HFF-Myc (cell line): ENCODE results near the gene MAP3K7CL.
"Not testable (repeated sequence)": the region's sequence is repeated elsewhere in the genome, so short reads cannot be mapped to it uniquely, and the experiment has no call there.

Experiments used
- DNase-seq: peaks from one replicate; pipeline ENCODE4 v3.0.0-alpha.2; 2011; ENCODE audit warnings: low read depth; ENCODE audit errors: extremely low read depth
- H3K4me3 ChIP-seq: replicated peaks from 2 replicates; pipeline ENCODE4 v1.5.1; 2011; ENCODE audit warnings: low read depth, mild to moderate bottlenecking, control low read depth, low read length
- TF ChIP-seq, protein P1 (sequence below): IDR thresholded peaks from 2 replicates; pipeline ENCODE4 v1.5.1; 2012; ENCODE audit warnings: mild to moderate bottlenecking, low read depth, low read length, control low read depth; ENCODE audit errors: missing control alignments

MAP3K7CL gene

DNA sequence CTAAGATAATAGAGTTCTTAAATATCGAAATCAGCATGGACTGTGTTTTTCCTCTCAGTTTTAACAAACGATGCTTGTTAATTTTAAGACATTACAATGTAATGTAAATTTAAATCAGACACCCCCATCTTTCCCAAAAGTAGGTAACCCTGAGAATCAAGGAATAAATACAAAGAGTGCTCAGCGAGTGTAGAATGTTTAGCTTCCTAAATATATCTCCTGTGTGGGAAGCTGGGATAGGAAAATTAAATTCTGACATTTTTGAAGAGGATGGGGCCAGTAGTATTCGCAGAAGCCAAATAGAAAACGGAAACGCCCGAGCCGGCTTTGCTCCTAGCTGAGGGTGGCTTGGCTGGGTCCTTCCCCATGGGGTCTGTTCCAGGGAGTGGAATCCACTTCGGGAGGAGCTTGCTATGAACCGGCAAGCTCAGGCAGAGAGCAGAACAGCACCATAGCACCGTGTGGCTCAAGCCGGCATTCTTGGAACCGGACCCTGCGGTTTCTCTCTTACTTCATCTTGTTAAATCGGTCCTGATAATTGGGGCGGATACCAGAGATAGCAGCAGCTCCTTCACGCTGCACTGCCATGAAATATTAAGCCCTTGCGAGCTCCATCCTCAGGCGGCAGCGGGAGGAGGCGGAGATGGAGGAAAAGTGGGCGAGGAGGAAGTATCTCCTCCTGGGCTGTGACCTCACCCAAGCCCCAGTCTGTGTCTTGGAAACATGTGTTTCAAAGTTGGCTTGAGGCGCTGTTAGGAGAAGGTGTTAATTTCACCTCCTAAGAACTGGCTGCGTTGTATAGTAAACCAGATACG is 24.9 kb downstream of the MAP3K7CL start:
- H3K4me3 ChIP-seq, result peak overlapping the region; percentile 23
- TF ChIP-seq, protein P1, sequence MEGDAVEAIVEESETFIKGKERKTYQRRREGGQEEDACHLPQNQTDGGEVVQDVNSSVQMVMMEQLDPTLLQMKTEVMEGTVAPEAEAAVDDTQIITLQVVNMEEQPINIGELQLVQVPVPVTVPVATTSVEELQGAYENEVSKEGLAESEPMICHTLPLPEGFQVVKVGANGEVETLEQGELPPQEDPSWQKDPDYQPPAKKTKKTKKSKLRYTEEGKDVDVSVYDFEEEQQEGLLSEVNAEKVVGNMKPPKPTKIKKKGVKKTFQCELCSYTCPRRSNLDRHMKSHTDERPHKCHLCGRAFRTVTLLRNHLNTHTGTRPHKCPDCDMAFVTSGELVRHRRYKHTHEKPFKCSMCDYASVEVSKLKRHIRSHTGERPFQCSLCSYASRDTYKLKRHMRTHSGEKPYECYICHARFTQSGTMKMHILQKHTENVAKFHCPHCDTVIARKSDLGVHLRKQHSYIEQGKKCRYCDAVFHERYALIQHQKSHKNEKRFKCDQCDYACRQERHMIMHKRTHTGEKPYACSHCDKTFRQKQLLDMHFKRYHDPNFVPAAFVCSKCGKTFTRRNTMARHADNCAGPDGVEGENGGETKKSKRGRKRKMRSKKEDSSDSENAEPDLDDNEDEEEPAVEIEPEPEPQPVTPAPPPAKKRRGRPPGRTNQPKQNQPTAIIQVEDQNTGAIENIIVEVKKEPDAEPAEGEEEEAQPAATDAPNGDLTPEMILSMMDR, result no peak
- no peak for DNase-seq

GRCh38 chr21:29155933-29156260 is 25.5 kb downstream of the MAP3K7CL start:
- TF ChIP-seq, protein P1, result no peak
- no peak for DNase-seq
- H3K4me3 ChIP-seq, result no peak overlapping the region

GRCh38 chr21:29157080-29157479 is 26.6 kb downstream of the MAP3K7CL start:
- H3K4me3 ChIP-seq, result no peak overlapping the region
- TF ChIP-seq, protein P1, result no peak
- DNase-seq, result no peak

GRCh38 chr21:29159842-29160241 is 29.4 kb downstream of the MAP3K7CL start:
- no peak for DNase-seq
- TF ChIP-seq, protein P1, result no peak
- H3K4me3 ChIP-seq, result no peak overlapping the region

DNA sequence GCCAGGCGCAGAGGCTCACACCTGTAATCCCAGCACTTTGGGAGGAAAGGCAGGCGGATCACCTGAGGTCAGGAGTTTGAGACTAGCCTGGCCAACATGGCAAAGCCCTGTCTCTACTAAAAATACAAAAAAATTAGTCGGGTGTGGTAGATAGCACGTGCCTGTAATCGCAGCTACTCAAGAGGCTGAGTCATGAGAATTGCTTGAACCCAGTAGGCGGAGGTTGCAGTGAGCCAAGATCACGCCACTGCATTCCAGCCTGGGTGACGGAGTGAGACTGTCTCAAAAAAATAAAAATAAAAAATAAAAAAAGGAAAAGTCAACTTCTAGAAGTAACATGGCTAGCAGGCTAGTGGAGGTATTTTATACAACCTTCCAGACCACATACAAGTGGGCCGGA is 32.4 kb downstream of the MAP3K7CL start:
- not testable (repeated sequence) for H3K4me3 ChIP-seq
- peak; percentile 49 for DNase-seq

- TF ChIP-seq, protein P1, result no peak
- no peak for DNase-seq
Measured at GRCh38 chr21:29163341-29164115, 33.1 kb downstream of the MAP3K7CL start.

DNA sequence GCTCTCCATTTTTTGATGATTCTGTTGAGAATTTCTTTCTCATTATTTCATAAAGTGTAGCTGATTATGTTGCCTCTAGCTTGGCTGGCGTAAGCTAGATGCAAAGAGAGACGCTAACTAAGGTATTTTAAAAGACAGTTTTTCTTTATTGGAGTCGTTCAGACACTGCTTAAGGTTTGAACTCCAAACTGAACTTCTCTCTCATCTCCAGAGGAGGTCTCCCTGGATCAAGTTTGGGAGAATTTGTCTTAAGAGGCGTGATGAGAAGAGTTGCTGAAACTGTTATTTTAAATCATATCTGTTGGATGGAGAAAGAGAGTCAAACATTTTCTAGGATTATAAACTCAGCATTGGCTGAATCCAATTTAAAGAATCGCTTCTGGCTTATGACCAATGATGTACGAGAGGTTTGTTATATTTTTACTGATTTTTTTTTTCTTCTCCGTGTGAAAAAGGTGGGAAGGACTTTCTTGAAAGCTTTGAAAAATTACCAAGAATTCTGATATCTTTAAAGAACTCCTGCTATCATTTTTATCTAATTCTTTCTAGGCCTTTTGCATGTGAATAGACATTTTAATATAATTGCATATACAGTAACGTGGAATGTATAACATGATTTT is 34.0 kb downstream of the MAP3K7CL start:
- TF ChIP-seq, protein P1, result peak; percentile 73
- H3K4me3 ChIP-seq, result no peak overlapping the region
- DNase-seq, result peak; percentile 67

More at GRCh38 chr21:29163341-29164115, 33.1 kb downstream of the MAP3K7CL start:
- H3K4me3 ChIP-seq, result no peak overlapping the region
